ENCODE data around the gene DNAH2. TPM values are rescaled to one million over a fixed set of nuclear protein-coding genes. Genes with fewer than 3 reads are reported as not detected.

DNAH2 gene
- total RNA-seq, 1 experiment from 2014 or later: 0.15 TPM

DNA sequence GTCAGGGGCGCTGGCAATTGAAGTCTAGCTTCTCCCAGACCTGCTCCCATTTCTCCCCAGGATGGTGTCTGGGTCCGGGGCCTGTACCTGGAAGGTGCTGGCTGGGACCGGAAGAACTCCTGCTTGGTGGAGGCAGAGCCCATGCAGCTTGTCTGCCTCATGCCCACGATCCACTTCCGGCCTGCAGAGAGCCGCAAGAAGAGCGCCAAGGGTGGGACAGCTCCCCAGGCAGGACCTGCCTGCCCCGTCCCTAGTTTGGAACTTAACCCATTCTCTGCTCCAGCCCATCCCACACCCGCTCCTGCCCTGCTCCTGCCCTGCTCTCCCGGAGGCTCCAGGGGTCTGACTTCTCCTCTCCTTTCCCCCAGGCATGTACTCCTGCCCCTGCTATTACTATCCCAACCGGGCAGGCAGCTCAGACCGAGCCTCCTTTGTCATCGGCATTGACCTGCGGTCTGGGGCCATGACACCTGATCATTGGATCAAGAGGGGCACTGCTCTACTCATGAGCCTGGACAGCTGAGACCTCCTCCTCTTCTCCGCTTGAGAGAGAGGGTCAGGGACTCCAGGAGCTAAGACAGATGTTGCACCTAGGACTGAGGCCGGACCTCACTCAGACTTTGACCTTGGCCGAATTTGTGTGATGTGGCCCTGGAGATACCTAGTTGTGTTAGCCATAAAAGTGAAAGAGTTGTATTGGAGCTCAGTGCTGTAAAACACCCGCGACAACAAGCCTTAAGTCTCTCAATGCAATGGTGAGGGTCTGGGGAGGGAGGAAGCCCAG, 115.7 kb downstream of the DNAH2 start:
- Histone ChIP-seq H3K27me3 (ENCODE audit: insufficient read depth, low read length) (peaks cover 9% of the 10 kb centered on the region; the same call in 1 of the 2 replicates), H3K23ac (ENCODE audit: insufficient read length, low read depth, low read length) (no peak overlapping the region), H3K4me2 (ENCODE audit: insufficient read depth, insufficient read length, low read length) (peak overlapping the region; percentile 75), H3K9ac (ENCODE audit: extremely low read depth, insufficient read length, low read length) (no peak overlapping the region), H4K20me1 (ENCODE audit: control insufficient read depth, insufficient read depth, insufficient read length) (no peaks in the 10 kb centered on the region), H4K5ac (ENCODE audit: insufficient read length, low read depth, low read length) (no peak overlapping the region), H3K9me3 (ENCODE audit: control insufficient read depth, low read depth, low read length) (no peaks in the 10 kb centered on the region), H3T11ph (ENCODE audit: low read length) (no peak overlapping the region), H2BK20ac (ENCODE audit: low read depth, low read length, poor library complexity, severe bottlenecking) (no peak overlapping the region), H3K14ac (ENCODE audit: insufficient read depth, low read length) (no peak overlapping the region), H2BK12ac (ENCODE audit: insufficient read length, low read depth, low read length) (no peak overlapping the region), H3K23me2 (ENCODE audit: insufficient read length, low read depth, low read length, poor library complexity, severe bottlenecking) (peaks cover 31% of the 10 kb centered on the region), H2AK5ac (ENCODE audit: insufficient read length, low read length) (no peak overlapping the region), H2BK15ac (ENCODE audit: low read depth, low read length) (no peak overlapping the region), H2AFZ (ENCODE audit: low read length) (no peak overlapping the region), H4K8ac (replicated peaks; ENCODE audit: insufficient read length, low read depth, low read length) (no peak overlapping the region), H2BK120ac (ENCODE audit: low read depth, low read length, poor library complexity, severe bottlenecking) (no peak overlapping the region), H3K4ac (ENCODE audit: low read depth, low read length) (no peak overlapping the region), H3K18ac (ENCODE audit: insufficient read length, low read depth, low read length) (no peak overlapping the region), H3K56ac (ENCODE audit: insufficient read length, low read depth, low read length) (no peak overlapping the region), H3K4me1 (ENCODE audit: insufficient read depth, low read length) (peaks cover 2% of the 10 kb centered on the region; the same call in 1 of the 2 replicates), H3K79me2 (ENCODE audit: insufficient read depth, low read length) (no peaks in the 10 kb centered on the region), H2BK5ac (ENCODE audit: insufficient read length, low read length) (no peak overlapping the region), H3K27ac (ENCODE audit: insufficient read length, low read depth, low read length) (no peak overlapping the region), H3K79me1 (ENCODE audit: insufficient read depth, low read depth, low read length, poor library complexity, severe bottlenecking) (no peaks in the 10 kb centered on the region), H4K91ac (ENCODE audit: insufficient read length, low read depth, low read length) (no peak overlapping the region)
- TF ChIP-seq, protein P1, sequence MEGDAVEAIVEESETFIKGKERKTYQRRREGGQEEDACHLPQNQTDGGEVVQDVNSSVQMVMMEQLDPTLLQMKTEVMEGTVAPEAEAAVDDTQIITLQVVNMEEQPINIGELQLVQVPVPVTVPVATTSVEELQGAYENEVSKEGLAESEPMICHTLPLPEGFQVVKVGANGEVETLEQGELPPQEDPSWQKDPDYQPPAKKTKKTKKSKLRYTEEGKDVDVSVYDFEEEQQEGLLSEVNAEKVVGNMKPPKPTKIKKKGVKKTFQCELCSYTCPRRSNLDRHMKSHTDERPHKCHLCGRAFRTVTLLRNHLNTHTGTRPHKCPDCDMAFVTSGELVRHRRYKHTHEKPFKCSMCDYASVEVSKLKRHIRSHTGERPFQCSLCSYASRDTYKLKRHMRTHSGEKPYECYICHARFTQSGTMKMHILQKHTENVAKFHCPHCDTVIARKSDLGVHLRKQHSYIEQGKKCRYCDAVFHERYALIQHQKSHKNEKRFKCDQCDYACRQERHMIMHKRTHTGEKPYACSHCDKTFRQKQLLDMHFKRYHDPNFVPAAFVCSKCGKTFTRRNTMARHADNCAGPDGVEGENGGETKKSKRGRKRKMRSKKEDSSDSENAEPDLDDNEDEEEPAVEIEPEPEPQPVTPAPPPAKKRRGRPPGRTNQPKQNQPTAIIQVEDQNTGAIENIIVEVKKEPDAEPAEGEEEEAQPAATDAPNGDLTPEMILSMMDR (conservative IDR thresholded peaks at IDR 0.05): no peak
- H3K4me3 Mint-ChIP-seq: peak overlapping the region; percentile 81 to 90
- peaks cover 48% of the 10 kb centered on the region for H3K27me3 Mint-ChIP-seq (ENCODE audit: low read depth)
- H3K4me1 Mint-ChIP-seq: peaks cover 21 to 29% of the 10 kb centered on the region in 2 experiments
- H3K36me3 Mint-ChIP-seq (ENCODE audit: insufficient read depth in 1 of 3, low read depth in 3 of 3): no peaks in the 10 kb centered on the region
- no CpG with 5 or more reads among the region's 19 CpGs for WGBS (ENCODE audit: extremely low coverage, insufficient read length, low lambda C conversion rate)
- no peaks in the 10 kb centered on the region for H3K9me3 Mint-ChIP-seq
- DNase-seq: peak; percentile 42
- H3K27ac Mint-ChIP-seq: no peak overlapping the region
